MM.1S (cell line): ENCODE measurements around the gene EPN3.

ENCODE experiments used
- CTCF ChIP-seq: fragments of 300-600 bp; sonication (generic); IDR thresholded peaks from 2 replicates; pipeline ENCODE4 v1.5.1; 2016; ENCODE audit warnings: antibody characterized with exemption, low read length, mixed read lengths
- EZH2 ChIP-seq: fragments of 300-600 bp; sonication (generic); optimal IDR thresholded peaks from 2 replicates; pipeline ENCODE3; 2017; ENCODE audit warnings: low read depth, mild to moderate bottlenecking, antibody characterized with exemption, low read length, mixed read lengths

GRCh38 chr17:50517011-50517410 lies 15.5 kb upstream of the EPN3 start:
- no peak for TF ChIP-seq CTCF
- TF ChIP-seq EZH2 = no peak
